Measurements from ENCODE around the gene KCNMB3.

Gene KCNMB3

DNA sequence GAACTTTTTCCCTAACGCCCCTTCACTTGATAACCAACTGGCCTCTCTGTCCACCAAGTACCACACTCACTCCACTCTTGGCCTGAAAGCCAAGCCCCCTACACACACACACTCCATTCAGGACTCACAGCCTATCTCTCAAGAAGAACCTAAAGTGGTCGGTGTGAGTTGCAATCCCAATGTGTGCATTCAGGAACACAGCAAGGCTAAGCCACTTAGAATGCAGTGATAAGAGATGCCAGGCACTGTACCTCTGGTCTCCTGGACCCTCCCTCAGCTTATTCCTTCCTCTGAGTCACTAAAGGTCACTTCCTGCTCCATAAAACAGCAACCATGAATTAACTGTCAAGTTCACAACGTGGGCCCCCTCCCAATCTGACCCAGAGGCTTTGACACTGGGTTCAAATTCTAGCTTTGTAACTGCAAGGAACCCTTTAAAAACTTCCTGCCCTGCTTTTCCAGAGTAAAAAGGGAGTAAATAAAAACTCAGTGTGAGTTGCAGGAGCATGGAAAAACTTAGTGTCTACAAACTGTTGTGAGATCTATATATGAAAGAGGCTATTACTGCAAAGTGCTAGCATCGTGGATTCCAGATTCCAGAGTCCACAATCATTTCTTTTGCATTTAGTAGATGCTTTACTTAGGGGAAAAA, 17.6 kb upstream of the KCNMB3 start:
- Histone ChIP-seq H4K20me1 (ENCODE audit: insufficient read depth, low read length, poor library complexity, severe bottlenecking) (no peaks in the 10 kb centered on the region), H3F3A (ENCODE audit: low read depth) (peaks cover 3% of the 10 kb centered on the region; the same call in 1 of the 2 replicates), H3K4me3 (ENCODE audit: low read length, poor library complexity, severe bottlenecking) (peak overlapping the region; percentile 74), H3K9ac (ENCODE audit: low read depth, low read length, poor library complexity, severe bottlenecking) (peak overlapping the region; percentile 56), H3K9me3 (ENCODE audit: insufficient read depth, low read depth, low read length) (no peaks in the 10 kb centered on the region), H3K79me2 (ENCODE audit: insufficient read depth, low read length) (peaks cover 23% of the 10 kb centered on the region), H3K4me2 (ENCODE audit: low read depth, low read length, poor library complexity, severe bottlenecking) (peak overlapping the region; percentile 71), H3K4me1 (ENCODE audit: insufficient read depth, low read length, poor library complexity, severe bottlenecking) (peaks cover 67% of the 10 kb centered on the region), H3K9me2 (replicated peaks; ENCODE audit: low read depth, low read length) (no peaks in the 10 kb centered on the region), H3K27me3 (ENCODE audit: insufficient read depth, low read length, poor library complexity, severe bottlenecking) (no peaks in the 10 kb centered on the region), H3K36me3 (ENCODE audit: insufficient read depth, low read length) (no peaks in the 10 kb centered on the region), H2AFZ (ENCODE audit: low read length) (peak overlapping the region; percentile 44)
- TF ChIP-seq, protein P1, sequence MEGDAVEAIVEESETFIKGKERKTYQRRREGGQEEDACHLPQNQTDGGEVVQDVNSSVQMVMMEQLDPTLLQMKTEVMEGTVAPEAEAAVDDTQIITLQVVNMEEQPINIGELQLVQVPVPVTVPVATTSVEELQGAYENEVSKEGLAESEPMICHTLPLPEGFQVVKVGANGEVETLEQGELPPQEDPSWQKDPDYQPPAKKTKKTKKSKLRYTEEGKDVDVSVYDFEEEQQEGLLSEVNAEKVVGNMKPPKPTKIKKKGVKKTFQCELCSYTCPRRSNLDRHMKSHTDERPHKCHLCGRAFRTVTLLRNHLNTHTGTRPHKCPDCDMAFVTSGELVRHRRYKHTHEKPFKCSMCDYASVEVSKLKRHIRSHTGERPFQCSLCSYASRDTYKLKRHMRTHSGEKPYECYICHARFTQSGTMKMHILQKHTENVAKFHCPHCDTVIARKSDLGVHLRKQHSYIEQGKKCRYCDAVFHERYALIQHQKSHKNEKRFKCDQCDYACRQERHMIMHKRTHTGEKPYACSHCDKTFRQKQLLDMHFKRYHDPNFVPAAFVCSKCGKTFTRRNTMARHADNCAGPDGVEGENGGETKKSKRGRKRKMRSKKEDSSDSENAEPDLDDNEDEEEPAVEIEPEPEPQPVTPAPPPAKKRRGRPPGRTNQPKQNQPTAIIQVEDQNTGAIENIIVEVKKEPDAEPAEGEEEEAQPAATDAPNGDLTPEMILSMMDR (conservative IDR thresholded peaks at IDR 0.05; ENCODE audit: low read length): no peak
- TF ChIP-seq EZH2phosphoT487 (IDR thresholded peaks at IDR 0.05; ENCODE audit: borderline replicate concordance): no peak

DNA sequence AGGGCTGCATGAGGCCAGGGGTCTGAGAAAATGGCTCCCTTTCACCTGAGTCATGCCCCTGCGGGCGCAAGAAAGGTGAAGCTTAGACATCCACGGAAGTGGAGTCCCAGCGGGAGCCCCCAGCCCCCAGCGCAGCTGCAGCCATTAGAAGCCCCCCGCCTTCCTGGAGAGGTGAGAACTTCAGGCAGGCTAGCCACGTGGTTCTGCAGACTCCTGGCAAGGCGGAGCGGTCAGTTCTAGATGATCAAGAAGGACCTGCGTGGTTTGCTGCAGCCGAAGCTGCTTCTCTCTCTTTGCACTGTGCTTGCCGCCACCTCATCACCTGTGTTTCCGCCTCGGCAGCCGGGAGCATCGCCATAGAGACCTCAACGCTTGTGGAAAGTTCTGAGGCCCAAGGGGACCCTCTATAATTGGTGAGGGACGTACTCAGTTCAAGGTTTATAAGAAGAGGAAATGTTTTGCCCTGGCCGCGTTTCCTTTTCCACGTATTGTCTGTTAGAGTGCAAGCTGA, 15.8 kb upstream of the KCNMB3 start:
- TF ChIP-seq, protein P1 (conservative IDR thresholded peaks at IDR 0.05; ENCODE audit: low read length): no peak
- no peak for TF ChIP-seq EZH2phosphoT487 (IDR thresholded peaks at IDR 0.05; ENCODE audit: borderline replicate concordance)
- no peaks in the 10 kb centered on the region for H3K9me2 ChIP-seq (replicated peaks; ENCODE audit: low read depth, low read length)
- H3K79me2 ChIP-seq (ENCODE audit: insufficient read depth, low read length): peaks cover 33% of the 10 kb centered on the region
- H3K4me1 ChIP-seq (ENCODE audit: insufficient read depth, low read length, poor library complexity, severe bottlenecking): peaks cover 67% of the 10 kb centered on the region
- H3K27me3 ChIP-seq (ENCODE audit: insufficient read depth, low read length, poor library complexity, severe bottlenecking): no peaks in the 10 kb centered on the region
- peak overlapping the region; percentile 82 for H3K9ac ChIP-seq (ENCODE audit: low read depth, low read length, poor library complexity, severe bottlenecking)
- peak overlapping the region; percentile 79 for H3K4me2 ChIP-seq (ENCODE audit: low read depth, low read length, poor library complexity, severe bottlenecking)
- H3K9me3 ChIP-seq (ENCODE audit: insufficient read depth, low read depth, low read length): no peaks in the 10 kb centered on the region
- peak overlapping the region; percentile 74 for H3K4me3 ChIP-seq (ENCODE audit: low read length, poor library complexity, severe bottlenecking)
- no peaks in the 10 kb centered on the region for H3K36me3 ChIP-seq (ENCODE audit: insufficient read depth, low read length)
- peaks cover 3% of the 10 kb centered on the region; the same call in 1 of the 2 replicates for H3F3A ChIP-seq (ENCODE audit: low read depth)
- H2AFZ ChIP-seq (ENCODE audit: low read length): no peak overlapping the region
- H4K20me1 ChIP-seq (ENCODE audit: insufficient read depth, low read length, poor library complexity, severe bottlenecking): no peaks in the 10 kb centered on the region

DNA sequence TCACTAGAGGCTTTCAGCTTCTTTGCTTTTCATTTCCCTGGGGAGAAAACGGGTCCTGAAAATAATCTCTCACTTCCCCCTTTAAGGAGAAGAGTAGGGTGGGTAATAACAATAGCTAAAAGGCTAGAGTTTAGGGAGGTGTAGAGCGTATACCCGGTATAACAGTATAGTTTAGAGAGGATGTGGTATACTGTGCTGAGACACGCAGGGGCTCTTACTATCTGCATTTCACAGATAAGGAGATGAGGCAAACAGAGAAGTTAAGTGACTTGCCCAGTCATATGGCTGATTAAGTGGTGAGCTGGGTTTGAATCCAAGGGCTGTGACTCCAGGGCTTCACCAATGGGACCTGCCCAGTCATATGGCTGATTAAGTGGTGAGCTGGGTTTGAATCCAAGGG, 15.0 kb upstream of the KCNMB3 start:
- Histone ChIP-seq H3K36me3 (ENCODE audit: insufficient read depth, low read length) (no peaks in the 10 kb centered on the region), H3F3A (ENCODE audit: low read depth) (peaks cover 3% of the 10 kb centered on the region; the same call in 1 of the 2 replicates), H3K4me2 (ENCODE audit: low read depth, low read length, poor library complexity, severe bottlenecking) (peak overlapping the region; percentile 79), H3K79me2 (ENCODE audit: insufficient read depth, low read length) (peaks cover 34% of the 10 kb centered on the region), H4K20me1 (ENCODE audit: insufficient read depth, low read length, poor library complexity, severe bottlenecking) (no peaks in the 10 kb centered on the region), H3K9ac (ENCODE audit: low read depth, low read length, poor library complexity, severe bottlenecking) (peak overlapping the region; percentile 82), H3K9me3 (ENCODE audit: insufficient read depth, low read depth, low read length) (no peaks in the 10 kb centered on the region), H3K9me2 (replicated peaks; ENCODE audit: low read depth, low read length) (no peaks in the 10 kb centered on the region), H3K27me3 (ENCODE audit: insufficient read depth, low read length, poor library complexity, severe bottlenecking) (no peaks in the 10 kb centered on the region), H3K4me1 (ENCODE audit: insufficient read depth, low read length, poor library complexity, severe bottlenecking) (peaks cover 66% of the 10 kb centered on the region), H3K4me3 (ENCODE audit: low read length, poor library complexity, severe bottlenecking) (peak overlapping the region; percentile 74), H2AFZ (ENCODE audit: low read length) (0 out of 2 replicates have a peak overlapping the region, but pooled peaks have one; percentile 1)
- TF ChIP-seq EZH2phosphoT487 (IDR thresholded peaks at IDR 0.05; ENCODE audit: borderline replicate concordance): no peak
- TF ChIP-seq, protein P1 (conservative IDR thresholded peaks at IDR 0.05; ENCODE audit: low read length): no peak

Measured in Loucy (cell line).